SH-SY5Y (cell line): ENCODE measurements around the gene LFNG.

Source experiments
- GATA2 ChIP-seq: IDR thresholded peaks from 2 replicates; pipeline ENCODE4 v1.6.1; 2011; ENCODE audit warnings: mild to moderate bottlenecking, low read depth, low read length
- GATA3 ChIP-seq: IDR thresholded peaks from 2 replicates; pipeline ENCODE4 v1.6.1; 2011; ENCODE audit warnings: low read depth, mild to moderate bottlenecking, low read length, moderate library complexity

LFNG gene

GRCh38 chr7:2570021-2570420 is 50.4 kb downstream of the LFNG start:
- TF ChIP-seq GATA2 (no peak), GATA3 (no peak)

- TF ChIP-seq GATA3 (no peak), GATA2 (no peak)
Observed at GRCh38 chr7:2571409-2571808, 51.8 kb downstream of the LFNG start.

DNA sequence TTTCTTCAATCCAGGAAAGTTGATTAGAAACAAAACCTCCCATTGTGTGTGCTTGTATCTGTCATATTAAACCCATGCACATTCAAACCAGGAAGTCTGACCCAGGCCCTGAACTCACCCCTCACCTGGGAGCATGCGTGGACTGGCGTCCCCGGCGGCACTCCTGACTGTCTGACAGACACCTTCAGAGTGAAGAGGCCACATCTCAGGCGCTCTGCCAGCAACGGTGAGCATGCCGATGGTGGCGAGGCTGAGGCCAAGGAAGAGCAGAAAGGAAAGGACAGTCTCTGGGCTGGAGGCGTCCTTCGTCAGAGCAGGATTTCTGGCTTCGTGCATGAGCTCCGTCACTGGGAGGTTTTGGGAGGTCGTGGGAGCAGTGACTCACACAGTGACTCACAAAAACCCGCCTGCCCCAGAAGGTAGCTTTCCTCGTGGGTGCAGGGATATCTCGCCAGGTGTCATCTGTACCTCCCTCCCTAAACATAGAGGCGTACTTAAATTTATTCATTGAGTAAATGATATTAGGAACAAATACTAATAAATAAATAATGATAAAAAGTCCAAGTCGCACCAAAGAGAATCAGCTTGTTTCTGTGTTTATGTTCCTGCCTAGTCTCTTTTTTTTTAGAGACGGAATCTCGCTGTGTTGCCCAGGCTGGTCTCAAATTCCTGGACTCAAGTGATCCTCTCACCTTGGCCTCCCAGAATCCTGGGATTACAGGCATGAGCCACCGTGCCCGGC is 52.7 kb downstream of the LFNG start:
- no peak for TF ChIP-seq GATA3
- TF ChIP-seq GATA2 = no peak

DNA sequence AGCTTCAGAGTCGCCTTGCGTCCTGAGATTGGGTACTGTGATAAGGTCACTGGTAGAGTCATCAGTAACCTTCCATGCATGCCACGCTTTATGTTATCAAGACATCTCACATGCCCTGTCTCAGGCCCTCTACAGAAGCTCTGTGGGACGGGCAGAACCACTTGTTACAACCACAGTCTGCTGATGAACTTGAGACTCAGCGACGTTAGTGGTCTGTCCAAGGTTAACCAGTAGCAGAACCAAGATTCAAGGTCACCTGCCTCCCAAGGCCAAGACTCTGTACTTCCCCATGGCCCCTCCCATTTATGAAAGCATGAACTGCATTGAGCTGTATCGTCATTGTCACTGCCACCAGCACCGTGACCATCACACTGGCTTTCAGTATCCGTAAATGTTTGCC is 54.2 kb downstream of the LFNG start:
- TF ChIP-seq GATA3 (no peak), GATA2 (no peak)

- TF ChIP-seq GATA3 = no peak
- no peak for TF ChIP-seq GATA2
Observed at GRCh38 chr7:2575046-2575732, 55.6 kb downstream of the LFNG start.

DNA sequence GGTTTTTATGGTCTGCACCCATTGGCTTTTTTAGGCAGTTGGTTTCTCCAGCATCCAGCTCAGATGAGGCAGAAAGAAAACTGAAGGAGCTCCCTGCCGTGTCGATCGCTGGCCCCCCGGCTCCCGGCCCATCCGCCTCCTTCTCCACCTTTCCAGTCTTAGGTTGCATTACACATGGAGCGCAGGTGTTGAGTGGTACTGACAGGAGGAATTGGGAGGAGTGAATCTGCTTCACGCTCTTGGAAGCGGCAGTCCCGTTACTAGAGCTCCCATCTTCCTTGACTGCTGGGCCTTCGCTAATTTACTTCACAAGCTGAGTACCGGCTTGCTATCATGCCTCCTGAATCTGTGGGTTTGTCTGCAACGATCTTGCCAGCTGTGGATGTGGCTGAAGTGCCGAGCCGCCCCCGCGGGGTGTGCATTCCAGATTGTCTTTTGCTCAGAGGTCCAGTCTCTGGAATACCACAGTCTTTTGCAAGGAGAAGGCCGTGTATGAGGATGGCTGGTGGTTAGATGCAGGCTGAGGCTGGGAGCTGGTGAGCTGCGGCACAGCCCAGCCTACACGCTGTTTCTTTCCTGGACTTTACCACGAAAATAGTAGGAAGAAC is 56.3 kb downstream of the LFNG start:
- TF ChIP-seq GATA3 = no peak
- TF ChIP-seq GATA2 = no peak

- TF ChIP-seq GATA2 (no peak), GATA3 (no peak)
Observed at GRCh38 chr7:2576742-2577491, 57.3 kb downstream of the LFNG start.
